Fibroblast of pulmonary artery (primary cell): Measurements from ENCODE around the gene ERBIN.
"Not testable (repeated sequence)": the region's sequence is repeated elsewhere in the genome, so short reads cannot be mapped to it uniquely, and the experiment has no call there.

Experiments used
- DNase-seq: peaks from one replicate; pipeline ENCODE4 v3.0.0-alpha.2; 2010; ENCODE audit warnings: low read depth
- H3K4me3 ChIP-seq: replicated peaks from 2 replicates; pipeline ENCODE4 v1.5.1; 2011; ENCODE audit warnings: low read depth, mild to moderate bottlenecking, control low read depth, low read length, moderate library complexity
- TF ChIP-seq, protein P1 (sequence below): IDR thresholded peaks from 2 replicates; pipeline ENCODE4 v1.5.1; 2011; ENCODE audit warnings: mild to moderate bottlenecking, control low read depth, low read length, inconsistent platforms; ENCODE audit errors: missing control alignments

The ERBIN gene

DNA sequence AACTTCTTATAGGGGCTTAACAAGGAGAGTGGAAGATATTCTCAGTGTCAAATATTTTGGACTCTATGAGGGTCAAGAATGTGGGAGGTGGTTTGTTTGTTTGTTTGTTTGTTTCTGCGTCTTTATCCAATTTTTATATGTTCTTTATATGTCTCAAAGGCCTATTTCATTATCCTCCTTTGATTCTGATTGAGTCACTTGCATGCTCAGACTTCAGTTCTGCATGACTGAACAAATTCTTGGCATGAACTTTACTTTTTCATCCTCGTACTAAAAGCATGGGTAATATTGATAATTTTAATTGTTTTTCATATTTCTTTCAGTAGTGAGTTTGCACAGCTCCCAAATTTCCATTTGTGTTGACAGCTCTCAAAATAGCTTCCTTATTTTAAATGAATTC lies 19.2 kb upstream of the ERBIN start:
- H3K4me3 ChIP-seq = no peak overlapping the region
- TF ChIP-seq, protein P1, sequence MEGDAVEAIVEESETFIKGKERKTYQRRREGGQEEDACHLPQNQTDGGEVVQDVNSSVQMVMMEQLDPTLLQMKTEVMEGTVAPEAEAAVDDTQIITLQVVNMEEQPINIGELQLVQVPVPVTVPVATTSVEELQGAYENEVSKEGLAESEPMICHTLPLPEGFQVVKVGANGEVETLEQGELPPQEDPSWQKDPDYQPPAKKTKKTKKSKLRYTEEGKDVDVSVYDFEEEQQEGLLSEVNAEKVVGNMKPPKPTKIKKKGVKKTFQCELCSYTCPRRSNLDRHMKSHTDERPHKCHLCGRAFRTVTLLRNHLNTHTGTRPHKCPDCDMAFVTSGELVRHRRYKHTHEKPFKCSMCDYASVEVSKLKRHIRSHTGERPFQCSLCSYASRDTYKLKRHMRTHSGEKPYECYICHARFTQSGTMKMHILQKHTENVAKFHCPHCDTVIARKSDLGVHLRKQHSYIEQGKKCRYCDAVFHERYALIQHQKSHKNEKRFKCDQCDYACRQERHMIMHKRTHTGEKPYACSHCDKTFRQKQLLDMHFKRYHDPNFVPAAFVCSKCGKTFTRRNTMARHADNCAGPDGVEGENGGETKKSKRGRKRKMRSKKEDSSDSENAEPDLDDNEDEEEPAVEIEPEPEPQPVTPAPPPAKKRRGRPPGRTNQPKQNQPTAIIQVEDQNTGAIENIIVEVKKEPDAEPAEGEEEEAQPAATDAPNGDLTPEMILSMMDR = no peak
- no peak for DNase-seq

DNA sequence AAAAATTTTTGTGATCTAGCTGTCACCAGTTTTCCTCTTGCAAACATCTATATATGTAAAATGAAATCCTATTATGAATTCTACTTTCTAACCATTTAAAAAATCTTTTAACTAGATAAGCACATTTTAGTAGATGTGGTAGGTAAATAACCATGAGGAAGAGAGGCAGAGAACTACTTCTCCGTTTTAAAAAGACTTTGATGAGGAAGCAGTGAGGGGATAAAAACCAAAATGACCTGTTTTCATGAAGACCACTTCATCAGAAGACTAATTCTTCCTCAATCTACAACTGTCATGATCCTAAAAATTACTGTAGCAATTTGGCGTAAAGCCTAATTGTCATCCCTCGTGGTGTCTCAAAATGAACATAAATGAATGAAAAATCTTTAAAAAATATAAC lies 15.7 kb upstream of the ERBIN start:
- DNase-seq = no peak
- H3K4me3 ChIP-seq = no peak overlapping the region
- TF ChIP-seq, protein P1 = no peak

DNA sequence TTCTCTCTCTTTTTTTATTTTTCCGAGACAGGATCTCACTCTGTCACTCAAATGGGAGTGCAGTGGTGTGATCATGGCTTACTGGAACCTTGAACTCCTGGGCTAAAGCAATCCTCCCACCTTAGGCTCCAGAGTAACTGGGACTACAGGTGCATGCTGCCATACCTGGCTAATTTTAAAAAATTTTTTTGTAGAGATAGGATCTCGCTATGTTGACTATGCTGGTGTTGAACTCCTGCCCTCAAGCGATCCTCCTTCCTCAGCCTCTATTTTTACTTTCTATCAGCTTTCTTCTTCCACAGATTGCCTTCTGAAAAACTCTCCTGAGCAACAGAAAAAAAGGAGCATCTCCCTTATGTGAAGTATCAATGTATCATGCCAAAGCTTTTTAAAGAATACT lies 14.1 kb upstream of the ERBIN start:
- DNase-seq = no peak
- TF ChIP-seq, protein P1 = no peak
- no peak overlapping the region for H3K4me3 ChIP-seq

DNA sequence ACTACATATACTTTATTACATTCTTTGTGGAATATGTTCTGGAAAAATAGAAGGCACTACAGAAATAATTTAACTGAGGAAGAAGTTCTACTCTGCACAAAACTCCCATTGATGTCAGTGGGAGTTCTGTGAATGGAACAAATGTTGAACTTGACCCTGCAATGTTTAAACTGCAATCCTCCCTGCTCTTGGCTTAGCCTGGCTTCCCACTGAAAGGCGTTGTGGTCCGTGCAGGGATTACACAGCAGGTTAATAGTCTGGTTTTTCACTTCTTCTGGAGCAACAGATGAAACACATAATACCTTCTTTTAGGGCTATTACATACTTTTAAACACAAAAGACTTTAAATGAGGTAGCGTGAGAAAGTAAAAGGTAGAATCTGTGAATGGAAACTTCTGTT lies 12.9 kb upstream of the ERBIN start:
- TF ChIP-seq, protein P1 = no peak
- no peak overlapping the region for H3K4me3 ChIP-seq
- no peak for DNase-seq

DNA sequence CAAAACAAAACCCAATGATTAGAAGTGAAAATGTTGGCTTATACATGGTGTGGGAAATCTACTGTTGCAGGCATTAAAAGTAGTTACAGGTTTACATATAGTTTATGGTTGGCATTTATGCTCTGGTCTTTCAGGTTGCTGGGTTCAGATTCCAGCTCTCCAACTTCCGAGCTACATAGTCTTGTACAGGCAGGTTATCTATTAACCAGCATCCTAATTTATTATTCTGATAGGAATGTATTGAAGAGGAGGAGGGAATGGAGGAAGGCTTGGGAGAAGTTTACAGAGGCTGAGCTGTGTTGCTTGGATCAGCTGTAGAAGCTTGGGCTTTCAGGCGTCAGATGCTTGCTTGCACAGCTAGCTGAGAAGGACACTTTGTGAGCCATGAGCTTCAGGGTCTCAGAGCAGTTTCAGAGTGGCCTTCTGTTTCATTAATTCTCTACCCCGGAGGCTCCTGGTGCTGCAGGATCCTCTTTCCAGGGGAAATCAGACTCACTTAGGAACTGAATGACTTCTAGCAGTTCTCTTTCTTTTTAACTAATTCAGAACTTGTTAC lies 11.7 kb upstream of the ERBIN start:
- H3K4me3 ChIP-seq = no peak overlapping the region
- TF ChIP-seq, protein P1 = no peak
- DNase-seq = no peak

DNA sequence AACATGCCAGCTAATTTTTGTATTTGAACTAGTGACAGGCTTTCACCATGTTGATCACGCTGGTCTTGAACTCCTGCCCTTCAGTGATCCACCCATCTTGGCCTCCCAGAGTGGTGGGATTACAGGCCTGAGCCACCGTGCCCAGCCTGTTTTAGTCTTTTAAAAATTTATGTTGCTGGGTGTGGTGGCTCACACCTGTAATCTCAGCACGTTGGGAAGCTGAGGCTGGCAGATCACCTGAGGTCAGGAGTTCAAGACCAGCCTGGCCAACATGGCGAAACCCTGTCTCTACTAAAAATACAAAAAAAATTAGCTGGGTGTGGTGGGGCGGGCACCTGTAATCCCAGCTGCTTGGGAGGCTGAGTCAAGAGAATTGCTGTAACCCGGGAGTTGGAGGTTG lies 10.7 kb upstream of the ERBIN start:
- not testable (repeated sequence) for H3K4me3 ChIP-seq, DNase-seq

DNA sequence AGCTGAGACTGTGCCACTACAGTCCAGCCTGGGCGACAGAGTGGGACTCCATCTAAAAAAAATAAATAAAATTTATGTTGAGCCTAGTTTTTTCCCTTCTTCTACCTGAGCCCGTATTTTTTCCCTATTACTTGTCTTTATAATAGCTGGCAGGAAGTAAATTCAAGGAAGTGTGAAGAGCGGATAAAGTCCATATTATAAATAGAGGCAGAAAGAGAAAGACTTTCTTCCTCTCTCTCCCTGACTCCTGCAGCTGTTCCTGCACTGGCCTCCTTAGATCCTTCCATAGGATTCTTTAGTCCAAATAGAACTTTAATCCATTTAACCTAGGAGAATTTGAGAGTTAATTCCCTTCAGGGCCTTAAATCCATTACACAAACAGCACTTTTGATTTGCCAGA lies 10.3 kb upstream of the ERBIN start:
- TF ChIP-seq, protein P1 = no peak
- H3K4me3 ChIP-seq = no peak overlapping the region
- no peak for DNase-seq
